ENCODE results near the gene XRCC1. TPM values are rescaled to one million over a fixed set of nuclear protein-coding genes. Genes with fewer than 3 reads are reported as not detected.

The XRCC1 gene
- total RNA-seq, 4 donors from 2014 or later = 12.3 to 23.8 (median 18.6) TPM

- peaks cover 0 to 19% (median 0%) of the 10 kb centered on the region in 3 donors for H3K36me3 ChIP-seq
- DNase-seq = peak; percentile 98
- peak overlapping the region; percentile 84 to 97 (median 94) for H3K27ac ChIP-seq
- H3K4me3 ChIP-seq = peak overlapping the region; percentile 49 to 78 (median 59)
- no peaks in the 10 kb centered on the region for H3K27me3 ChIP-seq
- WGBS, 2 donors = 0% methylated on average over 7 to 15 of the region's 41 CpGs
- H3K9me3 ChIP-seq = no peaks in the 10 kb centered on the region
- intact Hi-C loops (cut with DNase I) = loop anchor here (10.0 kb wide), 1 partner anchor 61 kb away; the partner anchor contains the start of genes IRGQ and ZNF576
- TF ChIP-seq, protein P1, sequence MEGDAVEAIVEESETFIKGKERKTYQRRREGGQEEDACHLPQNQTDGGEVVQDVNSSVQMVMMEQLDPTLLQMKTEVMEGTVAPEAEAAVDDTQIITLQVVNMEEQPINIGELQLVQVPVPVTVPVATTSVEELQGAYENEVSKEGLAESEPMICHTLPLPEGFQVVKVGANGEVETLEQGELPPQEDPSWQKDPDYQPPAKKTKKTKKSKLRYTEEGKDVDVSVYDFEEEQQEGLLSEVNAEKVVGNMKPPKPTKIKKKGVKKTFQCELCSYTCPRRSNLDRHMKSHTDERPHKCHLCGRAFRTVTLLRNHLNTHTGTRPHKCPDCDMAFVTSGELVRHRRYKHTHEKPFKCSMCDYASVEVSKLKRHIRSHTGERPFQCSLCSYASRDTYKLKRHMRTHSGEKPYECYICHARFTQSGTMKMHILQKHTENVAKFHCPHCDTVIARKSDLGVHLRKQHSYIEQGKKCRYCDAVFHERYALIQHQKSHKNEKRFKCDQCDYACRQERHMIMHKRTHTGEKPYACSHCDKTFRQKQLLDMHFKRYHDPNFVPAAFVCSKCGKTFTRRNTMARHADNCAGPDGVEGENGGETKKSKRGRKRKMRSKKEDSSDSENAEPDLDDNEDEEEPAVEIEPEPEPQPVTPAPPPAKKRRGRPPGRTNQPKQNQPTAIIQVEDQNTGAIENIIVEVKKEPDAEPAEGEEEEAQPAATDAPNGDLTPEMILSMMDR (IDR thresholded peaks at IDR 0.05) = no peak
- no peak for TF ChIP-seq POLR2A (IDR thresholded peaks at IDR 0.05)
- peaks cover 8 to 56% (median 14%) of the 10 kb centered on the region in 3 donors for H3K4me1 ChIP-seq
Measured at GRCh38 chr19:43533546-43534304, 41.6 kb downstream of the XRCC1 start.

DNA sequence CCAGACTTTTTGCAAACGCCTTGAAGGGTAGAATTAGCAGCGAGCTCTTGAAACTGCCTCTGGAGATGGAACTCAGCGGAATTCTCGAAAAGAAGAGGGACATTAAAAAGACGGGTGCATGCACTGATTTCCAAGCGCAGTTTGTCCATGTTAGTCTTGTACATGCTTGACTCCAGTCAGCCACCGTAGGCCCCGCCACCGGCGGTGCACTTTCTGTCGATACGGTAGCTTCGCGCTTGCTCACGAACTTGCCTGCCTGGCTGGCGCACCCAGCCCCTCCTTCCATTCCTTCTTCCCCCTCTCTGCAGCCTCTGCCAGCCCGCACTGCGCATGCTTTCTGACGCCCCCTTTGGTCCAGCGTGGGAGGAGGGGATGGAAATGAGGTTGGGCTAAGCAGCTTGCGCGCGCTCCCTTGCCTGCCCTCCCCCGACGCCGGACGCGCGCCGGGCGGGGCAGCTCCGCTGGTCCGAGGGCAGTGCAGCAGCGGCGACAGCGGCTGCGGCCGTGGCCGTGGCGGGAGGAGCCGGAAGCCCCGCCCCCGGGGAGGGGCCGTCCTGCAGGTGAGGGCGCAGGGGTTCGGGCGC, 42.3 kb downstream of the XRCC1 start, which contains the start of gene ZNF575:
Gene ZNF575, plus strand, starts transcription at position 227 of the 584 bp plus-strand sequence. CDS start 1,235 bp downstream, outside the sequence.
- DNase-seq = peak; percentile 75
- 0% methylated on average over 9 to 19 of the region's 47 CpGs for WGBS, 2 donors
- intact Hi-C loops (cut with DNase I) = loop anchor here (10.0 kb wide), 1 partner anchor 62 kb away; the partner anchor contains the start of genes IRGQ and ZNF576
- H3K9me3 ChIP-seq = no peaks in the 10 kb centered on the region
- H3K4me3 ChIP-seq = peak within 1 kb of the TSS; percentile 49 to 78 (median 59)
- no peaks in the 10 kb centered on the region for H3K27me3 ChIP-seq
- peak within 1 kb of the TSS; percentile 84 to 97 (median 94) for H3K27ac ChIP-seq
- TF ChIP-seq, protein P1 (IDR thresholded peaks at IDR 0.05) = no peak
- peak in 1 of 4 donors; percentile 37 for TF ChIP-seq POLR2A (IDR thresholded peaks at IDR 0.05)
- H3K4me1 ChIP-seq = peaks cover 8 to 63% (median 14%) of the 10 kb centered on the region in 3 donors
- H3K36me3 ChIP-seq = peaks cover 0 to 12% (median 0%) of the 10 kb centered on the region in 3 donors

- Histone ChIP-seq H3K4me1 (peaks cover 12 to 67% (median 14%) of the 10 kb centered on the region in 3 donors), H3K36me3 (peaks cover 0 to 7% (median 0%) of the 10 kb centered on the region in 3 donors), H3K27ac (peak overlapping the region; percentile 84 to 97 (median 94)), H3K27me3 (no peaks in the 10 kb centered on the region), H3K9me3 (no peaks in the 10 kb centered on the region), H3K4me3 (peak overlapping the region; percentile 49 to 78 (median 59))
- no peak for DNase-seq
- TF ChIP-seq, protein P1 (IDR thresholded peaks at IDR 0.05) = no peak
- no peak for TF ChIP-seq POLR2A (IDR thresholded peaks at IDR 0.05)
- WGBS, 2 donors = 0 to 20% methylated on average over 4 to 6 of the region's 16 CpGs
- intact Hi-C loops (cut with DNase I) = loop anchor here (10.0 kb wide), 1 partner anchor 62 kb away; the partner anchor contains the start of genes IRGQ and ZNF576
Measured at GRCh38 chr19:43532571-43532961, 42.8 kb downstream of the XRCC1 start.

DNA sequence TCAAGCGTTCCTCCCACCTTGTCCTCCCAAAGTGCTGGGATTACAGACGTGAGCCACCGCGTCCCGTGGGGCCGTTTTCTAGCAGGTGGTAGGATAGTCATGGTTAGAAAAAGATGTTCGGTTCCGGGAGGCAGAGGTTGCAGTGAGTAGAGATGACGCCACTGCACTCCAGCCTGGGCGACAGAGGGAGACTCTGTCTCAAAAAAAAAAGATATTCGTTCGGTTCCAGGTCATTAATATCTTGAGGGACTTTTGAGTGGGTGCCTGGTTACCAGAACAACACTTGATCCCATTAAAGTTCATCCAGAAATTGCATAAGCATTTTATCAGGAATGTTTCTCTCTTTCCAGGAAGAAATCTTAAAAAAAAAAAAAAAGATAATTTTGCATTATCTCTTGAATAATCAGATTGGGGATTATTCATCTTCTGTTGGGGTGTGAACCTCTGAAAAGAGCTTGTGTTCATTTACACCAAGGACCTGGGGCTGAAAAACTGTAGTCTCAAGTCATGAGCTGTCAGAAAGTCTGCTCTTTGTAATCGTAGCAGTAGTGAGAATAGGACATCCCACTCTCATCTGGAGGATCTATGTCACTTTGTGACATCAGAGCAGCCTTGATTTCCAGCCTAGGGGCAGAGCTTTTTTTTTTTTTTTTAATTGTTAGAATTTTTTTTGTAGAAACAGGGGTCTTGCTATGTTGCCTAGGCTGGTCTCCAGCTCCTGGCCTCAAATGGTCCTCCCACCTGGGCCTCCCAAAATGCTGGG, 47.3 kb downstream of the XRCC1 start:
- Histone ChIP-seq H3K27ac (peak overlapping the region; percentile 83 to 98 (median 92)), H3K9me3 (no peaks in the 10 kb centered on the region), H3K4me3 (peak overlapping the region in 3 of 4 donors; percentile 71 to 98 (median 80)), H3K36me3 (no peaks in the 10 kb centered on the region), H3K27me3 (no peaks in the 10 kb centered on the region), H3K4me1 (peaks cover 19 to 81% (median 34%) of the 10 kb centered on the region in 3 donors)
- TF ChIP-seq POLR2A (IDR thresholded peaks at IDR 0.05) = no peak
- TF ChIP-seq, protein P1 (IDR thresholded peaks at IDR 0.05) = no peak
- no peak for DNase-seq
- 12 to 21% methylated on average over 9 to 10 of the region's 13 CpGs for WGBS, 2 donors
- intact Hi-C loops (cut with DNase I) = no loop called here

Data from esophagus squamous epithelium (tissue), 5 donors.